Panc1 (cell line): ENCODE results near the gene FANK1. TPM values are rescaled to one million over a fixed set of nuclear protein-coding genes. Genes with fewer than 3 reads are reported as not detected.

Experiments
- ATAC-seq: fragments of 200-7000 bp; cut with Tn5 transposase; 2 replicates; pipeline ENCODE4 v1.9.1; 2020; ENCODE audit warnings: mild to moderate bottlenecking, moderate library complexity
- BruUV-seq: library from RNA; stranded (reverse); fragments of 400-500 nt; replicated peaks from 2 replicates; lab custom pipeline; 2021; lab: Mats Ljungman, UMichigan
- CTCF ChIA-PET: fragments of 300-600 bp; sonication (Branson Sonifier 250); formaldehyde crosslinking; loops from one replicate; lab custom pipeline; 2022; ENCODE audit warnings: antibody characterized with exemption; lab: Charles Lee
- POLR2A ChIA-PET: fragments of 300-600 bp; sonication (Branson Sonifier 250); formaldehyde crosslinking; loops from one replicate; lab custom pipeline; 2022; ENCODE audit warnings: antibody characterized with exemption; lab: Charles Lee
- DNase-seq: peaks from one replicate; pipeline ENCODE4 v3.0.0-alpha.2; 2010; ENCODE audit warnings: low read depth, low spot score
- H3K27ac ChIP-seq: 2 replicates; pipeline ENCODE4 v1.5.1; 2011; ENCODE audit warnings: mild to moderate bottlenecking, low read length, inconsistent platforms
- H3K27me3 ChIP-seq: fragments of 200-500 bp; sonication (Bioruptor generic); 2 replicates; pipeline ENCODE4 v1.6.0; 2014; ENCODE audit warnings: low read length, inconsistent platforms; ENCODE audit not compliant: control insufficient read depth, insufficient read depth
- H3K36me3 ChIP-seq: fragments of 200-500 bp; sonication (Bioruptor generic); 2 replicates; pipeline ENCODE4 v1.5.1; 2014; ENCODE audit warnings: inconsistent platforms, mild to moderate bottlenecking, low read length, moderate library complexity; ENCODE audit not compliant: control insufficient read depth, insufficient read depth
- H3K4me1 ChIP-seq: 2 replicates; pipeline ENCODE4 v1.5.1; 2011; ENCODE audit warnings: inconsistent platforms, mild to moderate bottlenecking, low read length, moderate library complexity; ENCODE audit not compliant: control insufficient read depth, insufficient read depth
- H3K4me3 ChIP-seq, 2 experiments: 2 replicates each; pipeline ENCODE4 v1.5.1; 2011 to 2012; ENCODE audit warnings: low read depth in 2 of 2, low read length in 2 of 2, mild to moderate bottlenecking in 2 of 2, inconsistent platforms in 1 of 2, moderate library complexity in 1 of 2
- H3K9me3 ChIP-seq: fragments of 200-500 bp; sonication (Bioruptor generic); 2 replicates; pipeline ENCODE4 v1.5.1; 2014; ENCODE audit warnings: low read depth, mild to moderate bottlenecking, inconsistent platforms, low read length, moderate library complexity; ENCODE audit not compliant: control insufficient read depth, insufficient read depth
- CTCF ChIP-seq: fragments of 450-650 bp; IDR thresholded peaks from 2 replicates; pipeline ENCODE4 v1.5.1; 2017; ENCODE audit warnings: mild to moderate bottlenecking
- POLR2AphosphoS5 ChIP-seq: IDR thresholded peaks from 2 replicates; pipeline ENCODE4 v1.6.1; 2012; ENCODE audit warnings: mild to moderate bottlenecking, low read depth, low read length, moderate library complexity
- SIN3A ChIP-seq: IDR thresholded peaks from 2 replicates; pipeline ENCODE4 v1.6.1; 2012; ENCODE audit warnings: low read depth, mild to moderate bottlenecking, low read length, moderate library complexity, borderline replicate concordance; ENCODE audit not compliant: insufficient read depth
- TCF7L2 ChIP-seq: IDR thresholded peaks from 2 replicates; pipeline ENCODE4 v1.6.1; 2011; ENCODE audit warnings: mild to moderate bottlenecking, low read depth, low read length, inconsistent platforms
- in situ Hi-C: cut with HindIII; loops from 2 replicates; pipeline ENCODE4 v1.10.0; 2016; ENCODE audit warnings: low sequenced_read_pairs, low pct_unique_long_range_greater_than_20kb
- intact Hi-C: fragments of 100-400 bp; cut with micrococcal nuclease; formaldehyde crosslinking; loops from one replicate; pipeline ENCODE4 v1.10.0; 2022; ENCODE audit not compliant: unreplicated experiment
- total RNA-seq: library from RNA; stranded (reverse); gene quantifications from one replicate; pipeline ENCODE4 v1.2.1, GENCODE V29; 2021; ENCODE audit not compliant: unreplicated experiment
- TF ChIP-seq, protein P1 (sequence below), 2 experiments: IDR thresholded peaks; 2 replicates each; pipeline ENCODE4 v1.6.1; 2011 to 2012; ENCODE audit warnings: low read depth in 2 of 2, control low read depth in 1 of 2, low read length in 1 of 2, mild to moderate bottlenecking in 1 of 2, moderate library complexity in 1 of 2; ENCODE audit not compliant: insufficient read depth in 1 of 2

Gene FANK1
- total RNA-seq, 1 experiment from 2014 or later, result 19.1 TPM

- BruUV-seq, result no TSS peak
- H3K36me3 ChIP-seq, result peaks cover 11% of the 10 kb centered on the region
- intact Hi-C loops (no loop called here), in situ Hi-C loops (no loop called here)
- H3K4me1 ChIP-seq, result peaks cover 45% of the 10 kb centered on the region
- no peaks in the 10 kb centered on the region for H3K27me3 ChIP-seq
- no peak overlapping the region for H3K4me3 ChIP-seq
- ATAC-seq (peak; percentile 87), DNase-seq (no peak)
- POLR2A ChIA-PET, result interaction anchor here (0.5 kb wide), 1 partner anchor 39 kb away, joined by 6 read pairs; no protein-coding TSS in a partner anchor
- TF ChIP-seq POLR2AphosphoS5, result 0 out of 2 replicates have a peak, but pooled peaks have one; percentile 42
- no peak for TF ChIP-seq TCF7L2
- CTCF ChIA-PET, result no interaction called here
- peak overlapping the region; percentile 73 for H3K27ac ChIP-seq
- H3K9me3 ChIP-seq, result peaks cover 3% of the 10 kb centered on the region; the same call in 1 of the 2 replicates
These were observed 25.0 kb upstream of the FANK1 start for GRCh38 chr10:125871338-125871737.

DNA sequence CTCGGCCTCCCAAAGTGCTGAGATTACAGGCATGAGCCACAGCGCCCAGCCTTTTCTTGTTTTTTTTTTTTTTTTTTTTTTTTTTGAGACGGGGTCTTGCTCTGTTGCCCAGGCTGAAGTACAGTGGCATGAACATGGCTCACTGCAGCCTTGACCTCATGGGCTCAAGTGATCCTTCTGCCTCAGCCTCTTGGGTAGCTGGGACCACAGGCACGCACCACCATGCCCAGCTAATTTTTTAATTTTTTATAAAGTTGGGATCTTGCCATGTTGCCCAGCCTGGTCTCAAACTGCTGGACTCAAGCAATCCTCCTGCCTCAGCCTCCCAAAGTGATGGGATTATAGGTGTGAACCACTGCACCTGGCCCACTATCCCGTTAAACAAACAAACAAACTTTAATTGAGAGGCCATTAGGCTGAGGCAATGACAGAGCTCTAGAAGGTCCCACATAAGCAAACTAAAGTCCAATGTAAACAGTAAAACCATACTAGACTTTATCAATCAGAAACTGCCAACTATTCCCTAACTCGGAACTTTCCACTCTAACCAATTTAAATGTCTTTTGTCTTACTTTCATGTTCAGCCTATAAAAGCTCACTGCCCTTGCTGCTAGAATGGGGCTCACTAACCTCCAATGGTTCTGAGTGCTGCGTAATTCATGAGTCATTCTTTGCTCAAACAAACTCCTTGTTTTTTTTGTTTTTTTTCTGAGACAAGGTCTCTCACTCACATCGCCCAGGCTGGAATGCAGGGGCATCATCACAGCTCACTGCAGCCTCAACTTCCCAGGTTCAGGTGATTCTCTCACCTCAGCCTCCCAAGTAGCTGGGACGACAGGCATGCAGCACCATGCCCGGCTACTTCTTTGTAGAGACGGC is 17.2 kb upstream of the FANK1 start:
- TF ChIP-seq SIN3A, result no peak
- TF ChIP-seq POLR2AphosphoS5, result peak; percentile 74; the same call in 1 of the 2 replicates
- peak; percentile 98 for TF ChIP-seq TCF7L2
- peak overlapping the region in 1 of 2 experiments; percentile 25; a peak in 2 of 4 replicates for H3K4me3 ChIP-seq
- peaks cover 14% of the 10 kb centered on the region; the same call in 1 of the 2 replicates for H3K9me3 ChIP-seq
- H3K27me3 ChIP-seq, result no peaks in the 10 kb centered on the region
- peaks cover 51% of the 10 kb centered on the region for H3K4me1 ChIP-seq
- in situ Hi-C loops (no loop called here), intact Hi-C loops (no loop called here)
- DNase-seq, result peak; percentile 89
- peaks cover 14% of the 10 kb centered on the region for H3K36me3 ChIP-seq
- POLR2A ChIA-PET, result interaction anchor here (0.6 to 0.7 kb wide), 3 partner anchors 13 to 183 kb away, joined by 3 to 8 read pairs (median 6); no protein-coding TSS in a partner anchor
- ATAC-seq, result peak; percentile 94
- CTCF ChIA-PET, result interaction anchor here (0.7 kb wide), 1 partner anchor 870 kb away, joined by 5 read pairs; no protein-coding TSS in a partner anchor
- no TSS peak for BruUV-seq
- peak overlapping the region; percentile 97 for H3K27ac ChIP-seq

- peaks cover 11% of the 10 kb centered on the region; the same call in 1 of the 2 replicates for H3K36me3 ChIP-seq
These were observed 15.6 kb upstream of the FANK1 start for GRCh38 chr10:125880719-125881118.

More at GRCh38 chr10:125880719-125881118, 15.6 kb upstream of the FANK1 start:
- POLR2A ChIA-PET, result no interaction called here
- TF ChIP-seq SIN3A (no peak), CTCF (no peak), POLR2AphosphoS5 (no peak), TCF7L2 (no peak; the same call in 1 of the 2 replicates)
- TF ChIP-seq, protein P1, sequence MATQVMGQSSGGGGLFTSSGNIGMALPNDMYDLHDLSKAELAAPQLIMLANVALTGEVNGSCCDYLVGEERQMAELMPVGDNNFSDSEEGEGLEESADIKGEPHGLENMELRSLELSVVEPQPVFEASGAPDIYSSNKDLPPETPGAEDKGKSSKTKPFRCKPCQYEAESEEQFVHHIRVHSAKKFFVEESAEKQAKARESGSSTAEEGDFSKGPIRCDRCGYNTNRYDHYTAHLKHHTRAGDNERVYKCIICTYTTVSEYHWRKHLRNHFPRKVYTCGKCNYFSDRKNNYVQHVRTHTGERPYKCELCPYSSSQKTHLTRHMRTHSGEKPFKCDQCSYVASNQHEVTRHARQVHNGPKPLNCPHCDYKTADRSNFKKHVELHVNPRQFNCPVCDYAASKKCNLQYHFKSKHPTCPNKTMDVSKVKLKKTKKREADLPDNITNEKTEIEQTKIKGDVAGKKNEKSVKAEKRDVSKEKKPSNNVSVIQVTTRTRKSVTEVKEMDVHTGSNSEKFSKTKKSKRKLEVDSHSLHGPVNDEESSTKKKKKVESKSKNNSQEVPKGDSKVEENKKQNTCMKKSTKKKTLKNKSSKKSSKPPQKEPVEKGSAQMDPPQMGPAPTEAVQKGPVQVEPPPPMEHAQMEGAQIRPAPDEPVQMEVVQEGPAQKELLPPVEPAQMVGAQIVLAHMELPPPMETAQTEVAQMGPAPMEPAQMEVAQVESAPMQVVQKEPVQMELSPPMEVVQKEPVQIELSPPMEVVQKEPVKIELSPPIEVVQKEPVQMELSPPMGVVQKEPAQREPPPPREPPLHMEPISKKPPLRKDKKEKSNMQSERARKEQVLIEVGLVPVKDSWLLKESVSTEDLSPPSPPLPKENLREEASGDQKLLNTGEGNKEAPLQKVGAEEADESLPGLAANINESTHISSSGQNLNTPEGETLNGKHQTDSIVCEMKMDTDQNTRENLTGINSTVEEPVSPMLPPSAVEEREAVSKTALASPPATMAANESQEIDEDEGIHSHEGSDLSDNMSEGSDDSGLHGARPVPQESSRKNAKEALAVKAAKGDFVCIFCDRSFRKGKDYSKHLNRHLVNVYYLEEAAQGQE (IDR thresholded peaks at IDR 0.05; ENCODE audit: insufficient read depth in 1 of 2, low read depth in 2 of 2, low read length in 1 of 2), result no peak
- H3K9me3 ChIP-seq, result peaks cover 14% of the 10 kb centered on the region; the same call in 1 of the 2 replicates
- no peak for DNase-seq
- peaks cover 55% of the 10 kb centered on the region for H3K4me1 ChIP-seq
- CTCF ChIA-PET, result no interaction called here
- in situ Hi-C loops, result no loop called here
- H3K27me3 ChIP-seq, result no peaks in the 10 kb centered on the region
- peak overlapping the region; percentile 16 to 21; a peak in 3 of 4 replicates for H3K4me3 ChIP-seq
- BruUV-seq, result no TSS peak
- no peak for ATAC-seq
- intact Hi-C loops, result no loop called here
- peak overlapping the region; percentile 97 for H3K27ac ChIP-seq
